Measurements from ENCODE around the gene LGALS4.

LGALS4 gene

DNA sequence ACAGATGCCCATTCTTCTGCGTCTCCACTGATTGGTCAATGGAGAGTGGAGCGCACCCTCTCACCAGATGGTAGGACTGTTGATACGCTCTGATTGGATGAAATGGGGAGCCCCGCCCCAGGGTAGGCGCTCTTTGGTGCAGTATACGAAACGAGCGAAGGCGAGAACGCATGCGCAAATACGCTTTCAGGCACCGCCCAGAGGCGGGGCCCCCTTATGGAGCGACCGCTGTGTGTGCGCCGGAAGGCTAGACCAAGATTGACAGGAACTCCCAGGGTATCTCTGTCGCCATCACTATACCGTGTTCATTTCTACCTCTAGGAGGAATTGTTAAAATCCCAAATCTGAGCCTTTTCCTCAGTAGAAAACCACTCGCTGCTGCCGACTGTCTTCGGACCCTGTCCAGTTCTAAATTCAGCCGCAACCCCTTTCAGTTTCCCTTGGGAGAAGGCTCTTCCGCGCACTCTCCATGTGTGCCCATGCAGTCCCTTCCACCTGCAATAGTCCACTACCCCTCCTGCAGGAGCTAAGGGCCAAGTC, 37.8 kb upstream of the LGALS4 start:
- H3K27ac ChIP-seq, result peak overlapping the region; percentile 93
- H3K36me3 ChIP-seq (ENCODE audit: control insufficient read depth, insufficient read depth, low read length), result no peaks in the 10 kb centered on the region
- no peaks in the 10 kb centered on the region for H3K27me3 ChIP-seq (ENCODE audit: control insufficient read depth, insufficient read depth, low read length)
- H3K79me2 ChIP-seq, result peaks cover 29% of the 10 kb centered on the region
- H3K9ac ChIP-seq, result peak overlapping the region; percentile 21
- H3K4me2 ChIP-seq (ENCODE audit: low read length), result peak overlapping the region; percentile 93
- H3K4me3 ChIP-seq (ENCODE audit: low read depth, low read length), result peak overlapping the region; percentile 70
- H2AFZ ChIP-seq, result peak overlapping the region; percentile 84
- H3K4me1 ChIP-seq, result peaks cover 14% of the 10 kb centered on the region
- TF ChIP-seq, protein P1, sequence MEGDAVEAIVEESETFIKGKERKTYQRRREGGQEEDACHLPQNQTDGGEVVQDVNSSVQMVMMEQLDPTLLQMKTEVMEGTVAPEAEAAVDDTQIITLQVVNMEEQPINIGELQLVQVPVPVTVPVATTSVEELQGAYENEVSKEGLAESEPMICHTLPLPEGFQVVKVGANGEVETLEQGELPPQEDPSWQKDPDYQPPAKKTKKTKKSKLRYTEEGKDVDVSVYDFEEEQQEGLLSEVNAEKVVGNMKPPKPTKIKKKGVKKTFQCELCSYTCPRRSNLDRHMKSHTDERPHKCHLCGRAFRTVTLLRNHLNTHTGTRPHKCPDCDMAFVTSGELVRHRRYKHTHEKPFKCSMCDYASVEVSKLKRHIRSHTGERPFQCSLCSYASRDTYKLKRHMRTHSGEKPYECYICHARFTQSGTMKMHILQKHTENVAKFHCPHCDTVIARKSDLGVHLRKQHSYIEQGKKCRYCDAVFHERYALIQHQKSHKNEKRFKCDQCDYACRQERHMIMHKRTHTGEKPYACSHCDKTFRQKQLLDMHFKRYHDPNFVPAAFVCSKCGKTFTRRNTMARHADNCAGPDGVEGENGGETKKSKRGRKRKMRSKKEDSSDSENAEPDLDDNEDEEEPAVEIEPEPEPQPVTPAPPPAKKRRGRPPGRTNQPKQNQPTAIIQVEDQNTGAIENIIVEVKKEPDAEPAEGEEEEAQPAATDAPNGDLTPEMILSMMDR (IDR thresholded peaks at IDR 0.05), result peak; percentile 30
- no peaks in the 10 kb centered on the region for H3K9me3 ChIP-seq (ENCODE audit: control insufficient read depth, low read length)

DNA sequence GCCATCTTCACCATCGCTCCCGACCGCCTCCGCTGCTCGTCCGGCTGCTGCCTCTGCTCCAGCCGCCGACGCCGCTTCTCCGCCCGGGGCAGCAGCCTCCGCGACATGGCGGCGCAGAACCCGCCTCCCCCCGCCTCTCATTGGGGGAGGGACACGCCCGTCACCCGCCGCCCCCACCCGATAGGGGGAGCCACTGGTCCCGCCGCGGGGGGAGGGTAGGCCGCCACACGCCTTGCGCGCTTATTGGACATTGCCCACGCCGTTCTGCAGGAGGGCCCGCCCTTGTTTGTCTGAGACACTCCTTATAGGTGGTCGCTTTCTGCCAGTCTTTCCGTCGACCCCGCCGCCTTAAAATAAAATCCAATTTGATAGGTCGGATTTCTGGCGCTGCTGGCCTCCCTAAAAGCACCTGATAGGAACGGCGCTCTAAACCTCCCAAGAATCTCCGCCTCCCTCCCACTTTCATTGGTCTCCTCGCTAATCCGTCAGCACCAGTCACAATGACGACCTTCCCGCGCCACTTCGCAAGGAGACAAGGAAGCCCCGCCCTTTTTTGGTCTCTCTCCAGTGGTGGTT, 37.2 kb upstream of the LGALS4 start, which contains the start of gene HNRNPL:
Gene HNRNPL, minus strand, starts transcription at position 127 of the 576 bp plus-strand sequence. Its CDS starts 20 bp downstream, at position 107.
- Histone ChIP-seq H3K27me3 (ENCODE audit: control insufficient read depth, insufficient read depth, low read length) (no peaks in the 10 kb centered on the region), H3K9me3 (ENCODE audit: control insufficient read depth, low read length) (no peaks in the 10 kb centered on the region), H3K4me1 (peaks cover 14% of the 10 kb centered on the region), H3K9ac (peak within 1 kb of the TSS; percentile 96), H3K79me2 (peaks cover 32% of the 10 kb centered on the region), H3K4me2 (ENCODE audit: low read length) (peak within 1 kb of the TSS; percentile 93), H3K27ac (peak within 1 kb of the TSS; percentile 98), H2AFZ (peak within 1 kb of the TSS; percentile 84), H3K4me3 (ENCODE audit: low read depth, low read length) (peak within 1 kb of the TSS; percentile 84), H3K36me3 (ENCODE audit: control insufficient read depth, insufficient read depth, low read length) (no peaks in the 10 kb centered on the region)
- TF ChIP-seq, protein P1 (IDR thresholded peaks at IDR 0.05), result peak; percentile 59

DNA sequence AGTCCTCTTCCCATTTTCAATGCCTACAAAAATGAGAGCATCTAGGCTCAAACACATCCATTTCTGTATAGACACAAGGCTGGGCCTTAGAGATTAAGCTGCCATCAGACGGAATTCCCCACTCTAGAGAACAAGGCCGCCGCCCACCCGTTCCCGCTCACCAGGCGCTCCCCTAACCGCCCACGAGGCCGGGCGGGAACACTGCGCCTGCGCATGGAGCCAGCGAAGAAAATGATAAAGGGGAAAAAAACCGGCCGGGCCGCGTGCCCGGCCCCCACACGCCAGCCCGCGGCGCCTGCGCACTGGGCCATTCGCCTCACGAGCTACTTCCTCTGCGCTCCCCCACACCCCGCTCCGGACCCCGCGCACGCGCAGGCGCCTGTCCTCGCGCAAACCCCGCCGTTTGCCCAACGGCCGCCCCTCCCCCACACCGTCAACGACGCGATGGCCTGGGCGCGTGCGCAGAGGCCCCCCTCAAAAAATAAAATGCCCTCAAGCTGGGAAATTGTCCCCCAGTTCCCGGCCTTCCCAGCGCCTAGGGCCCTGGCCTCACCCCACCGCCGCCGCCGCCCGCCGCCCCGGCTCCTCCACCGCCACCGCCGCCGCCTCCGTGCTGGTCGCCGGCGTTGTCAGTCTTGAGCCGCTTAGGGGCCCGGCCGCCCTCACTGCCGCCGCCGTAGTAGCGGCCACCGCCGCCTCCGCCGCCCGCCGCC, 36.6 kb upstream of the LGALS4 start:
- H2AFZ ChIP-seq, result no peak overlapping the region
- H3K27me3 ChIP-seq (ENCODE audit: control insufficient read depth, insufficient read depth, low read length), result no peaks in the 10 kb centered on the region
- H3K4me3 ChIP-seq (ENCODE audit: low read depth, low read length), result peak overlapping the region; percentile 84
- H3K4me2 ChIP-seq (ENCODE audit: low read length), result peak overlapping the region; percentile 69
- TF ChIP-seq, protein P1 (IDR thresholded peaks at IDR 0.05), result no peak
- peak overlapping the region; percentile 96 for H3K9ac ChIP-seq
- H3K79me2 ChIP-seq, result peaks cover 36% of the 10 kb centered on the region
- H3K9me3 ChIP-seq (ENCODE audit: control insufficient read depth, low read length), result no peaks in the 10 kb centered on the region
- peaks cover 14% of the 10 kb centered on the region for H3K4me1 ChIP-seq
- H3K27ac ChIP-seq, result peak overlapping the region; percentile 98
- no peaks in the 10 kb centered on the region for H3K36me3 ChIP-seq (ENCODE audit: control insufficient read depth, insufficient read depth, low read length)

DNA sequence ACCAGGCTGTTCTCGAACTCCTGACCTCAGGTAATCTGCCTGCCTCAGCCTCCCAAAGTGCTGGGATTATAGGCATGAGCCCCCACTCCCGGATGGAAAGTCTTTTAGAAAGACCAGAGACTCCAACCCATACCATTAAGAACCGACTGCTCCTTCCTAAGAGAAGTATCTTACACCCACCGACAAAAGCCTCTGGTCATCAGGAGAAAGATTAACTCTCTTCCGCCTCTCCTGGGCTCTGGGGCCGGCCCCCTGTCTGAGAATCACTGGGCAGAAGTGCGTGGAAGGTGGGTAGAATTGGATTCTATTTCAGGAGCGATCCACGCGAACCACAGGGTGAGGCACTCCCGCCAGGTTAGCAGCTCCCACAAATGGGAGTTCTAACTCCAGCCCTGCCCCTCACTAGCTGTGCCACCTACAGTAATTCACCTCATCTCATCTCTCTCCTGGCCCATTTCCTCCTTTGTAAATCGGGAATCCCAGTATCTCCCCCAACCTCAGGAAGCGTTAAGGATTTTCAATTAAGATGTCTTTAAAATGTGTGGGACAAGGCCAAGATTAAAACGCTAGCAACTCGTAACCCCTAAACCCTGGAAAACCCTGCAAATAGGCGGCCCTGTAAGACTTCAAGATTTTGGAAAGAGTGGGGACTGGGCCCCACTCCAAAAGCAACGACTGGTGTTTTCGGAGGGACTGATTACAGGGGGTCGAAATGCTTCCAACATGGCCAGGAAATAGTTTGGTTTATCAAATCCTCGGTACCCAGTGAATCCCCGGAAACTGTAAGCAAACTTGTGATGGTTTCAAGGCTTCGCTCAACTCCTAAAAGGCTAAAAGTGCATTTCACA, 35.8 kb upstream of the LGALS4 start:
- TF ChIP-seq, protein P1 (IDR thresholded peaks at IDR 0.05), result no peak
- Histone ChIP-seq H2AFZ (no peak overlapping the region), H3K9ac (peak overlapping the region; percentile 38), H3K36me3 (ENCODE audit: control insufficient read depth, insufficient read depth, low read length) (no peaks in the 10 kb centered on the region), H3K4me3 (ENCODE audit: low read depth, low read length) (peak overlapping the region; percentile 84), H3K4me2 (ENCODE audit: low read length) (peak overlapping the region; percentile 69), H3K79me2 (peaks cover 44% of the 10 kb centered on the region), H3K9me3 (ENCODE audit: control insufficient read depth, low read length) (no peaks in the 10 kb centered on the region), H3K4me1 (peaks cover 14% of the 10 kb centered on the region), H3K27me3 (ENCODE audit: control insufficient read depth, insufficient read depth, low read length) (no peaks in the 10 kb centered on the region), H3K27ac (peak overlapping the region; percentile 98)
